Thyroid gland (tissue), 4 donors: Measurements from ENCODE around the gene DTHD1.

ENCODE experiments used
- POLR2A ChIP-seq, 2 donors: fragments of 450-650 bp; IDR thresholded peaks; one replicate each; pipeline ENCODE4 v1.6.1; 2017; ENCODE audit warnings: antibody characterized with exemption in 2 of 2, mild to moderate bottlenecking in 2 of 2, moderate library complexity in 1 of 2
- TF ChIP-seq, protein P1 (sequence below), 6 experiments: fragments of 200-600 bp in 3 of 6; fragments of 450-650 bp in 3 of 6; sonication (generic) in 3 of 6; IDR thresholded peaks; one replicate each; pipeline ENCODE4 v1.5.1; 2016 to 2019; ENCODE audit warnings: antibody characterized with exemption in 6 of 6, mild to moderate bottlenecking in 2 of 6, inconsistent platforms in 1 of 6, moderate library complexity in 1 of 6

DNA sequence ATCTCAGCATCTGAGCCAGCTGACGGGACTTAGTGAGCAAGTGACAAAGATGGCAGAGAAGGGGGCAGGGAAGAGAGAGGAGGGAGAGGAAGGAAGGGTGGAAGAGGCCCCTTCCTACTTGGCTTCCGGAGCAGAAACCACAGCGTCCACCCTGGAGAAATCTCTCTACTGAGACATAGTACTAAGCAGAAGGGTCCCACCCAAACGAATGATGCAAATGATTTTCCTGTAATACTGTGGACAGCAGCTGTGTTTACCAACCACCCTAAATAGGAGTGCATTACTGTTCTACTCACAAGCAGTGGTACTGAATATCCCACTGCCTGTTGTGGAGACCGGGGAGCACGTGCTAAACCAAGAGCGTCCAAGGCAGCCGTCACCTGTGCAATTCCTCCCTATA is 29.4 kb downstream of the DTHD1 start:
- TF ChIP-seq POLR2A (IDR thresholded peaks at IDR 0.05): no peak
- TF ChIP-seq, protein P1, sequence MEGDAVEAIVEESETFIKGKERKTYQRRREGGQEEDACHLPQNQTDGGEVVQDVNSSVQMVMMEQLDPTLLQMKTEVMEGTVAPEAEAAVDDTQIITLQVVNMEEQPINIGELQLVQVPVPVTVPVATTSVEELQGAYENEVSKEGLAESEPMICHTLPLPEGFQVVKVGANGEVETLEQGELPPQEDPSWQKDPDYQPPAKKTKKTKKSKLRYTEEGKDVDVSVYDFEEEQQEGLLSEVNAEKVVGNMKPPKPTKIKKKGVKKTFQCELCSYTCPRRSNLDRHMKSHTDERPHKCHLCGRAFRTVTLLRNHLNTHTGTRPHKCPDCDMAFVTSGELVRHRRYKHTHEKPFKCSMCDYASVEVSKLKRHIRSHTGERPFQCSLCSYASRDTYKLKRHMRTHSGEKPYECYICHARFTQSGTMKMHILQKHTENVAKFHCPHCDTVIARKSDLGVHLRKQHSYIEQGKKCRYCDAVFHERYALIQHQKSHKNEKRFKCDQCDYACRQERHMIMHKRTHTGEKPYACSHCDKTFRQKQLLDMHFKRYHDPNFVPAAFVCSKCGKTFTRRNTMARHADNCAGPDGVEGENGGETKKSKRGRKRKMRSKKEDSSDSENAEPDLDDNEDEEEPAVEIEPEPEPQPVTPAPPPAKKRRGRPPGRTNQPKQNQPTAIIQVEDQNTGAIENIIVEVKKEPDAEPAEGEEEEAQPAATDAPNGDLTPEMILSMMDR (IDR thresholded peaks at IDR 0.05): no peak
